ENCODE data around the gene LATS2.

DNA sequence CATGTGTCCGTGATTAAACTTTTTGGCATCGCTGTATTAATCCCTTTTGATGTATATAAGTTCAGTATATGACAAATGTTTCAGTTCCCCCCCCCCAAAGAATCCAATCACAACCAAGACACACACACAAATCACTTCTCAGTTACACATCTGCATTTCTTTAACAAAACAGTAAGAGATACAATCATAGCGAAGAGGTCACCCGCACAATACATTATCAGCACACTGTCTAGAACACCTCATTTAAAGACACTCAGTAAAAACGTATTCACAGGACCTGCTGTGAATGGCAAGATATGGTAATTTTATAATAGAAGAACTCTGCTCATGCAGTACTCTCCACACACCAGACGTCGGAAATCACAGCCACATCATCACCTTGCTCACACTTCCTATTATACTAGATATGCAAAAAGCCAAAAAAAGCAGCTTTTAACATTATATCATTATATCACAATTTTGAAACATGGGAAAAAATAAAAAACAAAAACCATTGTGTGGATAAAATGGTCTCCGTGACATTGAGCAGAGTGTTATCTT, 87.4 kb downstream of the LATS2 start:
- TF ChIP-seq, protein P1, sequence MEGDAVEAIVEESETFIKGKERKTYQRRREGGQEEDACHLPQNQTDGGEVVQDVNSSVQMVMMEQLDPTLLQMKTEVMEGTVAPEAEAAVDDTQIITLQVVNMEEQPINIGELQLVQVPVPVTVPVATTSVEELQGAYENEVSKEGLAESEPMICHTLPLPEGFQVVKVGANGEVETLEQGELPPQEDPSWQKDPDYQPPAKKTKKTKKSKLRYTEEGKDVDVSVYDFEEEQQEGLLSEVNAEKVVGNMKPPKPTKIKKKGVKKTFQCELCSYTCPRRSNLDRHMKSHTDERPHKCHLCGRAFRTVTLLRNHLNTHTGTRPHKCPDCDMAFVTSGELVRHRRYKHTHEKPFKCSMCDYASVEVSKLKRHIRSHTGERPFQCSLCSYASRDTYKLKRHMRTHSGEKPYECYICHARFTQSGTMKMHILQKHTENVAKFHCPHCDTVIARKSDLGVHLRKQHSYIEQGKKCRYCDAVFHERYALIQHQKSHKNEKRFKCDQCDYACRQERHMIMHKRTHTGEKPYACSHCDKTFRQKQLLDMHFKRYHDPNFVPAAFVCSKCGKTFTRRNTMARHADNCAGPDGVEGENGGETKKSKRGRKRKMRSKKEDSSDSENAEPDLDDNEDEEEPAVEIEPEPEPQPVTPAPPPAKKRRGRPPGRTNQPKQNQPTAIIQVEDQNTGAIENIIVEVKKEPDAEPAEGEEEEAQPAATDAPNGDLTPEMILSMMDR (IDR thresholded peaks at IDR 0.05), result no peak
- TF ChIP-seq POLR2A (IDR thresholded peaks at IDR 0.05), result no peak
